ENCODE measurements around the gene TERC.
"Not testable (repeated sequence)": the region's sequence is repeated elsewhere in the genome, so short reads cannot be mapped to it uniquely, and the experiment has no call there.

Gene TERC

GRCh38 chr3:169771497-169772304, 6.8 kb upstream of the TERC start:
- DNase-seq (ENCODE audit: low read depth, low spot score): peak; percentile 89

GRCh38 chr3:169769287-169770181, 4.7 kb upstream of the TERC start, which contains the start of gene ACTRT3:
TSS of gene ACTRT3 (minus strand) at chr3:169769561. CDS start at chr3:169769520, 41 bp downstream.
- DNase-seq (ENCODE audit: low read depth, low spot score): peak; percentile 93

GRCh38 chr3:169764312-169764881, 463 bp downstream of the TERC start:
- no peak for DNase-seq (ENCODE audit: low read depth, low spot score)

DNA sequence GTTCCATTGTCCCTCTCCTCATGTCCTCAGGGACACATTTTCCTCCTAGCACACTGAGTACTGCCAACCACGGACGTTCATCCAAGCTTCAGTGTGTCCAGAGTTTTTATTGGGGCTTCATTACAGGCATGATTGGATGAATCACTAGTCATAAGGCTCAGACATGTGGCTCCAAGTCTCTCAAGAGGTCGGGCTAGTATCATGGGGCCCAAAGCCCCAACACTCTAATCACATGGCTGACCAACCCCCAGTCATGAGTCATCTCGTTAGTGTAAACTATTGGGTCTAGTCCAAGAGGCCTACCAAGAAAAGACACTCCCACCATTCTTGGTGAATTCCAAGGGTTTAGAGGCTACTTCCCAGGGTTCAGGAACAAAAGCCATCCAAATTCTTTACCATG, 4.4 kb downstream of the TERC start:
- DNase-seq (ENCODE audit: low read depth, low spot score): no peak

- DNase-seq (ENCODE audit: low read depth, low spot score): no peak
Observed at GRCh38 chr3:169759256-169759655, 5.6 kb downstream of the TERC start.

DNA sequence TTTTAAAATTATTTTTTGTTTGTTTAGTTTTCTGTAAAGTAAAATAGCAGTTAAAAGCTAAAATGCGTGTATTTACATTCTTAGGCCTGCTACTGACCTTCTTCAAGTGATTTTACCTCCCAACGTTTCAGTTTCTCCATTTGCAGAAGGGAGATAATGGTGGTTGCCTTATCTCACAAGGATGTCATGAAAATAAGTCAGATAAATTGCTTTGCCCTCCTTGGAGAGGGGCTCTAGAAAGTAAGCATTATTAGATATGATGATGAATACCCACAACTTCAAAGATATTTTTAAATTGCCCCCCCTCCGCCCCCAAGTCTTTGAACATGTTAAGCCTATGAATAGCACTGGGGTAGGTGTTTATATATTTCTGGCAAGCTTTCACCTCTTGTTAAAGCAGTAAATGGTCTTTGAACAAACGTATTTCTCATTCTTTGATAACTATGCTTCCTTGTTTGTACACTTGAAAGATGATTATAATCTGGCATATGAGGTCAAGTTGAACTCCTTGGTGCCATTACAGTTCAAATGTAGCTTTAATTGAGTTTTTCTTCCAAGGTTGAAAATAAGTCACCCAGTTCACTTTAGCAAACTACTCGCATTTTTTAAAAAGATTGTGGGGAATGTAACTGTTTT, 6.4 kb downstream of the TERC start:
- no peak for DNase-seq (ENCODE audit: low read depth, low spot score)

- DNase-seq (ENCODE audit: low read depth, low spot score): no peak
Observed at GRCh38 chr3:169755488-169755887, 9.4 kb downstream of the TERC start.

- DNase-seq (ENCODE audit: low read depth, low spot score): no peak
Observed at GRCh38 chr3:169754711-169755110, 10.1 kb downstream of the TERC start.

GRCh38 chr3:169751875-169752274, 13.0 kb downstream of the TERC start:
- DNase-seq (ENCODE audit: low read depth, low spot score): no peak

DNA sequence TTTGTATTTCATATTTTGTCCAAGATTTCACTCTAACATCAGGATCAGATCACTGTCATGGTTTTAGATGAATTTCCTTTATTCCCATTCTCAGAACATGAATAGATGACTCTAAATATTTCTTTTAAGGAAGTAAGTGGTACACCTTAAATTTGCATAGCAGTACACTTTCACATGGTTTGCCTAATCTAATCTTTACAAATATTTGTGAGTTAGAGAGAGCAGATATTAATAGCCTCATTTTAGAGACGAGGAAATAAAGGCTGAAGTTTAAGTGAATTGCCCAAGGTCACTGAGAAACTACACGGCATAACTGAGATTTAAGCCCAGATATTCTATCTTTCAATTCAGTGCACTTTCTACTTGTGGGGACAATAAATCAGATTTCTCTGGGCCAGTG, 14.2 kb downstream of the TERC start:
- no peak for DNase-seq (ENCODE audit: low read depth, low spot score)

GRCh38 chr3:169748670-169749069, 16.2 kb downstream of the TERC start:
- no peak for DNase-seq (ENCODE audit: low read depth, low spot score)

- DNase-seq (ENCODE audit: low read depth, low spot score): no peak
Observed at GRCh38 chr3:169746924-169747323, 17.9 kb downstream of the TERC start.

GRCh38 chr3:169744366-169745054, 20.4 kb downstream of the TERC start:
- no peak for DNase-seq (ENCODE audit: low read depth, low spot score)

DNA sequence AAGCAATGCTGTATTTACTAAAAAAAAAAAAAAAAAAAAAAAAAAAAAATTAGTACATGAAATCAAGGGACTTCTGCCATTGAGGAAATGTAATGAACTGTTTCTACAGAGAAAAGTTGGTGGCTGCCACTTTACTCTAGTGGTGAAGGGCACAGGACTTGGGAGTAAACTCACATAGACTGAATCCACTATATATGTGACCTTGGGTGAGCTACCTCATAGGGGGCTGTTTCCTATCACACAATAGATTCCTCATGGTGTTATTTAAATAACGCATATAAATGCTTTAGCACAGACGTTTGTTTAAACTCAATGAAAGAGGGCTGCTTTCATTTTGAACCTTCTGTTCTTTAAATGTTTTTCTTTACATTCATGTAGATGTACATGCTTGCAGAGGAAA, 25.8 kb downstream of the TERC start:
- DNase-seq (ENCODE audit: low read depth, low spot score): no peak

GRCh38 chr3:169731857-169732256, 33.0 kb downstream of the TERC start:
- not testable (repeated sequence) for DNase-seq (ENCODE audit: low read depth, low spot score)

- DNase-seq (ENCODE audit: low read depth, low spot score): no peak
Observed at GRCh38 chr3:169722724-169723123, 42.1 kb downstream of the TERC start.

DNA sequence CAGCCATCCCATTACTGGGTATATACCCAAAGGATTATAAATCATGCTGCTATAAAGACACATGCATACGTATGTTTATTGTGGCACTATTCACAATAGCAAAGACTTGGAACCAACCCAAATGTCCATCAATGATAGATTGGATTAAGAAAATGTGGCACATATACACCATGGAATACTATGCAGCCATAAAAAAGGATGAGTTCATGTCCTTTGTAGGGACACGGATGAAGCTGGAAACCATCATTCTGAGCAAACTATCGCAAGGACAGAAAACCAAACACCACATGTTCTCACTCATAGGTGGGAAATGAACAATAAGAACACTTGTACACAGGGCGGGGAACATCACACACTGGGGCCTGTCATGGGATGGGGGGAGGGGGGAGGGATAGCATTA, 46.4 kb downstream of the TERC start:
- not testable (repeated sequence) for DNase-seq (ENCODE audit: low read depth, low spot score)

Data from ELF-1 (cell line).